ENCODE results near the gene KCND1.
"Not testable (repeated sequence)": the region's sequence is repeated elsewhere in the genome, so short reads cannot be mapped to it uniquely, and the experiment has no call there.

Gene KCND1

DNA sequence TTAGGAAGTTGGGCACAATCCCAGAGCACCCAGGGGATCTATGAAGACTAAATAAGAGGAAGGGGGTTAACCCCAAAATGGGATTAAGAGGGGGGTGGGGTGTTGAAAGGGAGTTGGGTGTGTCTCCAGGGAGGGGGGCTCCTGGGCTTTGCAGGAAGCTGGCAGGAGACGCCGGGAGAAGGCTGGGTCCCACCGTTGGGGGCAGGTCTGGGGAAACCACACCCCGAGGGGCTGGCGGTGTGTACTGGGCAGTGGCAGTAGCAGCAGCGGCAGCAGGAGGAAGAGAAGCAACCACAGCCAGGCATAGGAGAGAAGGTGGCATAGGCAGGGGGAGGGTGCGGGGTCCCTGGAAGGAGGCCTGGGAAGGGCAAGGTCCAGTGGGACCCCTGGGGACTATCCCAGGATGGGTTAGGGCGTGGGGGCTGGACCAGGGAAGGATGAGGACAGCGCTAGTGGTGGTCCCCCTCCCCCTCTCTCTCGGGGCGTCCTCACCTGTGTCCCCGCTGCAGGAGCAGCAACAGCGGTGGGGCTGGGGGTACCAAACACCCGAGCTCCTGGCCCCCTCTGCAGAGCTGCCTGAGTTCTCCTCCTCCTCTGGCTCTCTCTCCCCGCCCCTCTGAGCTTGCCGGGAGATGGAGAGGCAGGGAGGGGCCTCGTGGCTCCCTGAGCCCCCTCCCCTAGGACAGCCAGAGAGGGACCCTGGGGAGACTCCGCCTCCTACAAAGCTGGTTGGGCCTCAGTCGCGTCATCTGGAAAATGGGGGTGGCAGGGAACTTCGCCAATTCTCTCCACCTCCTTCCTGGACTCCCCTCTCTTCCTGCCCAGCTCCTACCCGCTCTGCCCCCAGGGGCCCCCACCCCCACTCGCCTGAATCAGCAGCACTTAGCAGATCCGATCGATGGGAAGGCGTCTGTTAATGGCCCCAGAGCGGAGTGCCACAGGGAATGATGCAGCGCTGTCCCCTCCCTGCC, at the start of gene KCND1:
TSS of gene KCND1 (minus strand) at position 596 of the 971 bp plus-strand sequence. CDS start 1,573 bp downstream, outside the sequence.
- DNase-seq: no peak

DNA sequence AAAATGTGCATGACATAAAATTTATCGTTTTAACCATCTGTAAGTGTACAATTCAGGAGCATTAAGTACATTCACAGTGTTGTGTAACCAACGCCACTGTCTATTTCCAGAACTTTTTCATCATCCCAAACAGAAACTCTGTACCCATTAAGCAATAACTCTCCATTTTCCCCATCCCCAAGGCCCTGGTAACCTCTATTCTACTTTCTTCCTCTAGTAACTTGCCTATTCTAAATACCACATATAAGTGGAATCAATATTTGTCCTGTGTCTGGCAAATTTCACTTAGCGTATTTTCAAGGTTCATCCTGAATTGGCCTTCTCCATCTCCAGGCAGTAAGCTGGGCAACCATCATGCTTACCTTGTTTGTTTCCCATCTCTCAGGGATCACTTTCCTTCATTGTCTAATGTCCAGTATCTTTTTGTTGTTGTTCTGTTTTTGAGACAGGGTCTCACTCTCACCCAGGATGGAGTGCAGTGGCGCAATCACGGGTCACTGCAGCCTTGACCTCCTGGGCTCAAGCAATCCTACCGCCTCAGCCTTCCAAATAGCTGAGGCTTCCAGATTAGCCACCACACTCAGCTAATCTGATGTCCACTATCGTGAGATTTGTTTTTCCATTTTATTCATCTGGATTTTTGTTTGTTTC, 48.1 kb upstream of the KCND1 start:
- DNase-seq: peak in 1 of 2 experiments; percentile 3

- DNase-seq: no peak
Observed at GRCh38 chrX:49019050-49019449, 47.4 kb upstream of the KCND1 start.

GRCh38 chrX:49003696-49004095, 32.1 kb upstream of the KCND1 start:
- DNase-seq: no peak

DNA sequence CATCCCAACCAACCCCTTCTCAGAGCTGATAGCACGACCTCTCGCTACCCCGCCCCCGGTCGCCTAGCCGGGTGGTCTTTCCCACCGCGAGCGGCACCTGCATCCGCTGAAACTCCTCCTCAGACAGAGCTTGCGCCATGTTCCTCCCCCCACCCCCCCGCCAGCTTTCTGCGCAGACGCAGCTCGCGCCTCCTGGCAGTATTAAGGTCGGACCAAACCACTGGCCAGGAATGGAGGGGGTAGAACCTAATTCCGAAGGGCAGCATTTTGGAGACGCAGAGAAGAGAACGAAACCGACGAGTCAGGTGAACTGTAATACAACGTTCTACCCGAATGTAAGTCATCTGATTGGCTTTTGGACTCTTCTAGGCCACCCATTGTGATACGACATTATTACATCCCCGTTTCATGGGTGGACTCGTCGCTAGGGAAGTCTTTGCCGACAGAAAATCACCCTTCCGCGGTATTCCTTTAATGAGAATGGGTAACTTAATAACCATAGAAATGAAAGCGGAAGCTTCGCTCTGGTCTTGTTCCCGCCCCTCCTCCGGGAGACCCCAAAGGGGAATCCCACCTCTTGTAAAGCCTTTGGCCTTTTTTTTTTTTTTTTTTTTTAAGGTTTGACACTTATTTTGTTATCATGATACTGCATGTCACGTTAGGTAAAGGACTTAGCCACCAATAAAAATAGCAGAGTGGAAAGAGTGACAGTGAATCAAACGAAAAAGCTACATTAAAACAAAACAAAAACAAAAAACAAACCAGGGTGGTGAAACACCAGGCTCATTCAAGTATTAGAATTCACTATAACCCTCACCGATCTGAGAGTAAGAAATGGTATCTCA, 30.7 kb upstream of the KCND1 start, which contains the start of gene GRIPAP1:
TSS of gene GRIPAP1 (minus strand) at position 174 of the 845 bp plus-strand sequence. CDS start at position 139, 35 bp downstream.
- DNase-seq: peak; percentile 51 to 64

DNA sequence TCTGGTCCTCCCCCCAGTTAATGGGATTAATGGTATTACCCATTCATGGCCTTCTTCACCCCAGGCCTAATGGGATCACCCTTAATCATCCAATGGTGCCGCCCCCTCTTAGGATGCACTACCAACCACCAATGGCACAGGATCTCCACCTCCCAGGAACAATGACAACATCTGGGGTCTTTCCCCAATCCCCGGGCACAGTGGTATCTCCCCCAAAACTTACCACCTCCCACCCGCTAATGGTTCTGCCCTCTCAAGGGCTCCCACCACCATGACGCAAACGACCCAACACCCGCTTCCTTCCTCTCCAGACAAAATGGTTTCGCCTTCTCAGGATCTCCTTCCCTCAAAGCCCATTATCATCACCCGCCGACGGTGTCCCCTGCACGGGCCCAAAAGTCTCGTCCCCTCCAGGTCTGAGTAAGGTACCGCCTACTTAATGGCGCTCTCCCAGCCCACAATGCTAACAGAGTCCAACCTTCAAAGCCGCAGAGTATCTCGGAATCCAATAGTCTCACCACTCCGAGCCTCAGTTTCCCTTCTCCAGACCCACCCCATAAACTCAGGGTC, 30.0 kb upstream of the KCND1 start:
- no peak for DNase-seq

DNA sequence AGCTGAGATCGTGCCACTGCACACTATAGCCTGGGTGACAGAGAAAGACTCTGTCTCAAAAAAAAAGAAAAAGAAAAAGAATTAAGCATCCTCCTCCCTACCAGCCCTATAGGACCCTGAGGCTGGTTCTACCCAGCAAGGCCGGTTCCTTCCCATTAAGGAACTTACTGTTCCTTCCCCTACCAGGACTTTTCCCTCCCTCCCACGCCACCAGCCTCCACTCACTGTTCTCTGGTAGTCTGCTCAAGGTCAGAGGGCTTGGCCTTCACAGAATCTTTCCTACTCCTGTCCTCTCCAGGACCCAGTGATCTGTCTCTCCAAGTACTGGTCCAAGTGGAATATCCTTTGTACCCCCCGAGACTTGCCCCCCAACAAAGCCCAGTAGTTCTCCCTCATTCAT, 29.0 kb upstream of the KCND1 start:
- DNase-seq: no peak

DNA sequence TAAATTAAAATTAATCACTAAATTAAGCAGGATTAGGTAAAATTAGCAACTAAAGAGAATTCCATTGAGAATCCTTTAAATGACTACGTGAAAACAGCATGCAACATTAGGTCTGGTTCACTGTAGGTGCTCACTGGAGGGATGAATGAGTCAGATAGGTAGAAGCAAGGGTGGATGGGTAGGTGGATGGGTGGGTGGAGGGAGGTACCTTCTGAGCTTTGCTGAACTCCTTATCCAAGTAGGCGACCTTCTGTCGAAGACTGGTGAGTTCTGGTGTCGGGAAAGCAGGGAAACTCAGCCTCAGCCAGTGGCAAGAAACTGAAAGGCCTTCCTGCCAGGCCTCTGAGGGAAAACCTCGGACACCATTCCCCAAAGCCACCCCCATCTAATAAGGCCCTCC, 27.4 kb upstream of the KCND1 start:
- no peak for DNase-seq

- DNase-seq: no peak
Observed at GRCh38 chrX:48998391-48998790, 26.7 kb upstream of the KCND1 start.

DNA sequence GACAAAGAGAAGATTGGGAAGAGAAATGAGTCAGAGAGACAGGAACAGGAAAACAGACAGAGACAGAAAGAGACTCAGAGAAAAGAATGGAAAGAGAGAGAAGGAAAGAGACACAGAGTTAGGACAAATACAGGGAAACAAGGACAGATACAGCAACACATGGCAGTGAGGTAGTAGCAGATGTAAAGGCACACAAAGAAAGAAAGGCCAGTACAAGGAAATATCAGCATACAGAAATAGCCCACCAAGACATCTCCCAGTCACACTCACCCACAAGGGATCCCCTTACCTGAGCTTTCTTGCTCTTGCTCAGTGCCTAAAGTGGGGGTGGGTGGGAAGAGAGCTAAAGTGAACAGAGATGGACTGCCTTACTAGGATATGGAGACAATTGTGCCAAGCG, 26.2 kb upstream of the KCND1 start:
- DNase-seq: no peak

GRCh38 chrX:48997455-48997854, 25.8 kb upstream of the KCND1 start:
- DNase-seq: no peak

DNA sequence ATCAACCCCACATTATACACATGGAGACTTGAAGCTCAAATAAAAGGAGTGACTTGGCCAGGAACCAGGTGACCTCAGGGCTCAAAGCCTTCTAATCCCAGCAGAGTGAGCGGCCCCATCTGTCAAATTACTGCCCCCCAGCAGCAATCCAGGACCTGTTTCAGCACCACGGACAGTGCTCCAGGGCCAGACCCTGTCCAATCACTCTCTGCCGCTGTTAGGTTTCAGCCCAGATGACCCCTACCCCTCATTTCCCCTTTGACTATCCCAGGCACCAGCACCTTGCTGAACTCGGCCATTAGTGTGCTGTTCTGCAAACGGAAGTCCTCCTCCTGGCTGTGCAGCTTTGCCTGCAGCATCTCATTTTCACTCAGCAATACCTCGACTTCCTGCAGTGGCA, 25.3 kb upstream of the KCND1 start:
- no peak for DNase-seq

GRCh38 chrX:48992341-48992740, 20.7 kb upstream of the KCND1 start:
- DNase-seq: no peak

DNA sequence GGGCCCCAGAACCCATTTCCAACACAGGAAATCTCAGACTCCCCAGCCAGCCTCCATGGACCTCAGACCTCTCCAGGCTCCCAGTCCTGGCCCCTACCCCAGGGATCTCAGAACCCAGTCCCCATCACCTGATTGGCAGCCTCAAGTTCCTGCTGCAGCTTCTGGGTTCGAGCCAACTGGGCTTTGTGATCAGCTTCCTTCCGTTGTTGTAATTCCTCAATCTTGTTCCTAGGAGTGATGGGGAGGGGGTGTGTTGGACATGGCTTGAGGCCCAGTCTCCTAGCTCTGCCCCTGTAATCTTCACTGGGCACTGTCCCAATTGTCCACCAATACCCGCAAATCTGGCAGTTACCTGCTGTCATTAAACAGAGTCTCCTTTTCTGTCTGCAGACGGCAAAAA, 17.8 kb upstream of the KCND1 start:
- DNase-seq: no peak

GRCh38 chrX:48983896-48984295, 12.3 kb upstream of the KCND1 start:
- no peak for DNase-seq

- DNase-seq: no peak
Observed at GRCh38 chrX:48983081-48983480, 11.4 kb upstream of the KCND1 start.

- DNase-seq: no peak
Observed at GRCh38 chrX:48981178-48981577, 9.5 kb upstream of the KCND1 start.

DNA sequence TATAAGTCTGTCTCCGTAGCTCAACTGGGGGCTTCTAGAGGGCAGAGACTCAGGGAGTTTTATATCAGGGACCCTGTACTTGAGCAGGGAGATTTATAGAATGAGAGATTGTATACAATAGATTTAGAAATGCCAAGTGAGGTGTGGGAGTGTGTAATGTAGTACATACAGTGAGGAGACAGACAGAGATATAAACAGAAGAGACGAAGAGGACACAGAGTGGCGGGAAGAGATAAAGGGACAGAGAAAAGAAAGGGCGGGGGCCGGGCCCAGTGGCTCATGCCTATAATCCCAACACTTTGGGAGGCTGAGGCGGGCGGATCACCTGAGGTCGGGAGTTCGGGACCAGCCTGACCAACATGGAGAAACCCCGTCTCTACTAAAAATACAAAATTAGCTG, 8.7 kb upstream of the KCND1 start:
- DNase-seq: not testable (repeated sequence)

GRCh38 chrX:48978226-48978625, 6.6 kb upstream of the KCND1 start:
- no peak for DNase-seq

DNA sequence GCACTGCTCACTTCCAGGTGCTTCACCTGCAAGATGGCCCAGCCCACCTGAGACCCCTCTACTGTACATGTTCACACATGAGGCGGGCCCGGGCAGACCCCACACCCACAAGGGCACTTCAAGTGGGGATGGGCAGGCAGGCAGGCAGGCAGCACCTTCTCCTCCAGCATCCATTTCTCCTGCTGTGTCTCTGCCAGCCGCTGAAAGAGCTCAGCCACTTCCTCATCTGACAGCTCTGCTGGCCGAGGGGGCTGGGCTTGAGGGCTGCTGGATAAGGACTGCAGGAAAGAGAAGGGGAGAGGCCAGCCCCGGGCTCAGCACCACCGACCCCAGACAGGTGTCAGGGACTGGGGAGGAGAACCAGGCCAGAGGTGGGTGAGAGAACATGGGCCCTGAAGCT, 4.4 kb upstream of the KCND1 start:
- DNase-seq: no peak

- no peak for DNase-seq
Observed at GRCh38 chrX:48975541-48975940, 3.9 kb upstream of the KCND1 start.

DNA sequence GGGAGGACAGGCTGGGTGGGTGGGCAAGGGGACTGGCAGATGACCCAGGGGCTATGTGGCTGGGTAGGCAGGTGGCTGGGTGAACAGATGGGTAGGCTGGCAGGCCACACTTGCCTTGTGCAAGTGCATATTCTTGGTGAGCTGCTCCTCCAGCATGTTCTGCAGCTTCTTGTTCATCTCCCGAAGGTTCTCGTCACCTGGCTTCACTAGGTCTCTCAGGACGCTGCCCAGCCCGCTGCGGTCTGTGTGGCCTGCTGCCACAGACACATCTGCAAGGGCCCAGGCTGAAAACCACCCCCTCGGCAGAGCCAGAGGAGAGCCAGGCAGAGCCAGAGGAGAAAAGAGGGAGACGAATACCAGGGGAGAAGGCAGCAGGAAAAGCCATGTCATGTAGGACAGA, 3.4 kb upstream of the KCND1 start:
- no peak for DNase-seq

- DNase-seq: no peak
Observed at GRCh38 chrX:48974574-48974973, 2.9 kb upstream of the KCND1 start.

Measured in AML-193 (cell line).